Esophagus (tissue), 2 donors: ENCODE results near the gene FGGY. TPM values are rescaled to one million over a fixed set of nuclear protein-coding genes. Genes with fewer than 3 reads are reported as not detected.
"Not testable (repeated sequence)": the region's sequence is repeated elsewhere in the genome, so short reads cannot be mapped to it uniquely, and the experiment has no call there.

Experiments used
- H3K27ac ChIP-seq, 2 donors: one replicate each; pipeline ENCODE4 v1.5.1; 2013; ENCODE audit warnings: low read depth in 2 of 2, mild to moderate bottlenecking in 2 of 2, inconsistent platforms in 1 of 2, low read length in 1 of 2, moderate library complexity in 1 of 2
- H3K27me3 ChIP-seq, 2 donors: one replicate each; pipeline ENCODE4 v1.6.1; 2013; ENCODE audit warnings: low read length in 2 of 2, control low read depth in 1 of 2, mild to moderate bottlenecking in 1 of 2; ENCODE audit not compliant: insufficient read depth in 2 of 2, control insufficient read depth in 1 of 2
- H3K36me3 ChIP-seq, 2 donors: one replicate each; pipeline ENCODE4 v1.6.1; 2013; ENCODE audit warnings: low read length in 1 of 2; ENCODE audit not compliant: control insufficient read depth in 2 of 2, insufficient read depth in 2 of 2
- H3K4me1 ChIP-seq, 2 donors: one replicate each; pipeline ENCODE4 v1.6.1; 2013; ENCODE audit warnings: low read length in 1 of 2; ENCODE audit not compliant: control insufficient read depth in 2 of 2, insufficient read depth in 2 of 2
- H3K4me3 ChIP-seq, 2 donors: one replicate each; pipeline ENCODE4 v1.5.1; 2013; ENCODE audit warnings: low read length in 2 of 2, mild to moderate bottlenecking in 2 of 2, low read depth in 1 of 2, moderate library complexity in 1 of 2
- H3K9me3 ChIP-seq, 2 donors: one replicate each; pipeline ENCODE4 v1.6.1; 2013; ENCODE audit warnings: mild to moderate bottlenecking in 2 of 2, low read depth in 1 of 2, low read length in 1 of 2, moderate library complexity in 1 of 2; ENCODE audit not compliant: control insufficient read depth in 2 of 2, insufficient read depth in 1 of 2
- WGBS, 2 donors: extraction: QIAGEN DNeasy Blood & Tissue Kit; methylation state at CpG; one replicate each; pipeline ENCODE4 v1.1.7; 2013; 5-methylcytosine and 5-hydroxymethylcytosine counted together
- polyA plus RNA-seq, 2 donors: library from polyadenylated mRNA; stranded (reverse); fragments of 200-250 nt; gene quantifications; one replicate each; pipeline ENCODE4 v1.2.3, GENCODE V29; 2013
- donor health status: healthy with polysubstance abuse.
- donor health status: Bipolar disorder and iron deficiency.

The FGGY gene
- polyA plus RNA-seq, 2 donors: 2.4 to 4.4 TPM

GRCh38 chr1:59492500-59492899 is 195.6 kb downstream of the FGGY start:
- no peaks in the 10 kb centered on the region for H3K27me3 ChIP-seq
- H3K9me3 ChIP-seq: no peaks in the 10 kb centered on the region
- WGBS, 2 donors: 59 to 64% methylated on average over 1 of the region's 1 CpG
- H3K27ac ChIP-seq: no peak overlapping the region
- no peaks in the 10 kb centered on the region for H3K4me1 ChIP-seq
- H3K36me3 ChIP-seq: no peaks in the 10 kb centered on the region
- no peak overlapping the region for H3K4me3 ChIP-seq

DNA sequence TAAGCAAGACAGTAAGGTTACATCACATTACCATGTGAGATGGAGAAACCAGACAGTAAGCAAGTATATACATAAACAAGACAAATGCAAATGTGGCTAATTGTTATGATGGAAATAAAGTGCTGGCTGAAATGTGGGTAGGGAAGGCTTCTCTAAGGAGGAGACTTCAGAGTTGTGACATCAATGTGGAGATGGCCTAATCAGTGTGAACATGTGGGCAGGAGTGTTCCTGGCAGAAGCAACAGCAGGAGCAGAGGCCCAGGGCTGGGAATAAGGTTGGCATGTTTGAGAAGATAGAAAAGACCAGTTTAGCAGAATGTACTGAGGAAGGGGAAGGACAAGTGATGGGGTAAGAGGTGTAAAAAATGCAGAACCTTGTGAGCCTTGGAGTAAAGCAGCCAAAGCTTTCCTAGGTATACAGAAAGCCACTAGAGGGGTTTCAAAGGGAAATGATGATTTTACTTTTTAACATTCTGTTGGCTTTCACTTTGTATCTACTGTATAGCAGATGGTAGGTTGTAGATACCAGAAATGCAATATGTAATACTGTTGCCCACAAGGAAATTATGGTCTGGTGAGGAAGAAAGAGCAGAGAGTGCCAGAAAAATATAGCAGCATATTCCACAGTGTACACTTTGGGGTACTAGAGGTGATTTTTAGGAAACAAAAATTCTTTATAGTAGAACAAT is 197.4 kb downstream of the FGGY start:
- Histone ChIP-seq H3K9me3 (no peaks in the 10 kb centered on the region), H3K27ac (no peak overlapping the region), H3K27me3 (no peaks in the 10 kb centered on the region), H3K36me3 (no peaks in the 10 kb centered on the region), H3K4me3 (no peak overlapping the region), H3K4me1 (no peaks in the 10 kb centered on the region)

DNA sequence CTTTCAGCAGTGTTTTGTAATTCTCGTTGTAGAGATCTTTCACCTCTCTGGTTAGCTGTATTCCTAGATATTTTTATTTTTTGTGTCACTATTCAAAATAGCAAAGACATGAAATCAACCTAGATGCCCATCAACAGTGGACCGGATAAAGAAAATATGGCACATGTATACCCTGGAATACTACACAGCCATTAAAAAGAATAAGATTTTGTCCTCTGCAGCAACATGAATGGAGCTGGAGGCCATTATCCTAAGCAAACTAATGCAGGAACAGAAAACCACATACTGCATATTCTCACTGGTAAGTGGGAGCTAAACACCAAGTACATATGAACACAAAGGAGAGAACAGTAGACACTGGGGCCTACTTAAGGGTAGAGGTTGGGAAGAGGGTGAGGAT is 199.3 kb downstream of the FGGY start:
- H3K4me3 ChIP-seq, H3K9me3 ChIP-seq, H3K27me3 ChIP-seq, H3K36me3 ChIP-seq, H3K4me1 ChIP-seq, H3K27ac ChIP-seq: not testable (repeated sequence)
- WGBS, 2 donors: 97 to 98% methylated on average over 2 of the region's 2 CpGs

GRCh38 chr1:59497616-59498015 is 200.7 kb downstream of the FGGY start:
- no peak overlapping the region for H3K4me3 ChIP-seq
- H3K27me3 ChIP-seq: no peaks in the 10 kb centered on the region
- H3K36me3 ChIP-seq: no peaks in the 10 kb centered on the region
- 85 to 87% methylated on average over 7 of the region's 7 CpGs for WGBS, 2 donors
- no peak overlapping the region for H3K27ac ChIP-seq
- no peaks in the 10 kb centered on the region for H3K4me1 ChIP-seq
- no peaks in the 10 kb centered on the region for H3K9me3 ChIP-seq

- no peaks in the 10 kb centered on the region for H3K9me3 ChIP-seq
- no peaks in the 10 kb centered on the region for H3K36me3 ChIP-seq
- H3K27me3 ChIP-seq: no peaks in the 10 kb centered on the region
- no peaks in the 10 kb centered on the region for H3K4me1 ChIP-seq
- no peak overlapping the region for H3K4me3 ChIP-seq
- no peak overlapping the region for H3K27ac ChIP-seq
- WGBS, 2 donors: 44% methylated on average over 4 of the region's 4 CpGs
Observed at GRCh38 chr1:59498640-59499039, 201.7 kb downstream of the FGGY start.

GRCh38 chr1:59499273-59499942 is 202.5 kb downstream of the FGGY start:
- Histone ChIP-seq H3K9me3 (no peaks in the 10 kb centered on the region), H3K27me3 (no peaks in the 10 kb centered on the region), H3K27ac (no peak overlapping the region), H3K4me1 (no peaks in the 10 kb centered on the region), H3K4me3 (no peak overlapping the region), H3K36me3 (no peaks in the 10 kb centered on the region)
- 56 to 69% methylated on average over 5 of the region's 5 CpGs for WGBS, 2 donors

DNA sequence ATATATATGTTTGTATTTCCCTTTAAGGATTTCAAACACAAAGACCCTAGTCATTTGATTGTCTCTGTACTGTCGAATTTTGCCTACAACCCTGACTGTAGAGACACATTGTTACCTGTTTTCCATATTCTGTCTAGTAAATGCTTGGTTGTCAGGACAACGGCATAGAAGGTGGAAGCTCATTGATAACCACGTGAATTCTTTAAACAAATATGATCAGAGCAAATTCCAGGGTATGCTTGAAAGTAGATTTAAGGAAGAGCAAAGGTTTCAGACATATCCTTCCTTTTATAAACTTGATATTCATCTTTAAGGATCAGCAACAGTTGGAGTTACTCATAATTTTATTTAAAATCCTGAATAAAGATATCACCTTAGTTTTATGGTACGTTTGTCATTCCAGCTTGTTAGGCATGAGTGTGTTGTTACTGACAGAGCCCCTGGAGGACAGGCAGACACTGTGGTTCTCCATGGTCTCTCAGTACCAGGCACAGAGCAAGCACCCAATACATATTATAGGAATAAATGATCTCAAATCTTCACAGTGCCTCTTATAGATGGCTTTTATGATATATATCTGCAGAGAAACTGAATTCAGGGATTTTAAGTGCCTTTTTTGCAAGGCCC is 203.2 kb downstream of the FGGY start:
- no peak overlapping the region for H3K27ac ChIP-seq
- 47 to 48% methylated on average over 4 of the region's 4 CpGs for WGBS, 2 donors
- no peaks in the 10 kb centered on the region for H3K9me3 ChIP-seq
- no peaks in the 10 kb centered on the region for H3K36me3 ChIP-seq
- H3K4me3 ChIP-seq: no peak overlapping the region
- H3K4me1 ChIP-seq: no peaks in the 10 kb centered on the region
- H3K27me3 ChIP-seq: no peaks in the 10 kb centered on the region

GRCh38 chr1:59500950-59501742 is 204.3 kb downstream of the FGGY start:
- H3K4me3 ChIP-seq: no peak overlapping the region
- no peak overlapping the region for H3K27ac ChIP-seq
- peaks cover 2 to 3% of the 10 kb centered on the region in 2 donors for H3K4me1 ChIP-seq
- H3K27me3 ChIP-seq: no peaks in the 10 kb centered on the region
- 61 to 68% methylated on average over 4 of the region's 4 CpGs for WGBS, 2 donors
- H3K9me3 ChIP-seq: no peaks in the 10 kb centered on the region
- no peaks in the 10 kb centered on the region for H3K36me3 ChIP-seq

- 53 to 69% methylated on average over 4 of the region's 4 CpGs for whole genome bisulfite sequencing, 2 donors
- H3K4me1 ChIP-seq: peaks cover 2 to 3% of the 10 kb centered on the region in 2 donors
Observed at GRCh38 chr1:59502009-59502691, 205.3 kb downstream of the FGGY start.

More at GRCh38 chr1:59502009-59502691, 205.3 kb downstream of the FGGY start:
- no peaks in the 10 kb centered on the region for H3K9me3 ChIP-seq
- no peaks in the 10 kb centered on the region for H3K27me3 ChIP-seq
- no peaks in the 10 kb centered on the region for H3K36me3 ChIP-seq
- H3K27ac ChIP-seq: no peak overlapping the region
- H3K4me3 ChIP-seq: no peak overlapping the region
